Measurements from ENCODE around the gene SBF2. TPM values are rescaled to one million over a fixed set of nuclear protein-coding genes. Genes with fewer than 3 reads are reported as not detected.

Gene SBF2
- polyA plus RNA-seq, 1 experiment = 44.4 TPM

DNA sequence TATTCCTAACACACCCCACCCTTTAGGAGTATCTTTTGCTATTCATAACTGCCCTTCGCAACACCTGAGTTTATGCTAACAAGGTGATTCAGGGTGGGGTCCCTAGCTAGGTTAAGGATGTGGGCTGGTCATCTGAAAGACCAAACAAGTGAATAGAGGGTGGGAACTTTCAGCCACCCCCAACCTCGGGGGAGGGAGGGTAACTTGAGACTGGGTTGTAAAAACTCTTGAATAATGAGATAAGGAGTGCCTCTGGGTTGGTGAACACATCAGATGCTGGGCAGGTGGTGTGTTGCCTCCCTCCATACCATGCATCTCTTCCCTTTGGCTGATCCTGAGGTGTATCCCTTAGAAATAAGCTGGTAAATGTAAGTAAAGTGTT lies 518.6 kb downstream of the SBF2 start:
- TF ChIP-seq, protein P1, sequence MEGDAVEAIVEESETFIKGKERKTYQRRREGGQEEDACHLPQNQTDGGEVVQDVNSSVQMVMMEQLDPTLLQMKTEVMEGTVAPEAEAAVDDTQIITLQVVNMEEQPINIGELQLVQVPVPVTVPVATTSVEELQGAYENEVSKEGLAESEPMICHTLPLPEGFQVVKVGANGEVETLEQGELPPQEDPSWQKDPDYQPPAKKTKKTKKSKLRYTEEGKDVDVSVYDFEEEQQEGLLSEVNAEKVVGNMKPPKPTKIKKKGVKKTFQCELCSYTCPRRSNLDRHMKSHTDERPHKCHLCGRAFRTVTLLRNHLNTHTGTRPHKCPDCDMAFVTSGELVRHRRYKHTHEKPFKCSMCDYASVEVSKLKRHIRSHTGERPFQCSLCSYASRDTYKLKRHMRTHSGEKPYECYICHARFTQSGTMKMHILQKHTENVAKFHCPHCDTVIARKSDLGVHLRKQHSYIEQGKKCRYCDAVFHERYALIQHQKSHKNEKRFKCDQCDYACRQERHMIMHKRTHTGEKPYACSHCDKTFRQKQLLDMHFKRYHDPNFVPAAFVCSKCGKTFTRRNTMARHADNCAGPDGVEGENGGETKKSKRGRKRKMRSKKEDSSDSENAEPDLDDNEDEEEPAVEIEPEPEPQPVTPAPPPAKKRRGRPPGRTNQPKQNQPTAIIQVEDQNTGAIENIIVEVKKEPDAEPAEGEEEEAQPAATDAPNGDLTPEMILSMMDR (IDR thresholded peaks at IDR 0.05; ENCODE audit: low read depth, low read length) = no peak
- Histone ChIP-seq H3K4me3 (ENCODE audit: low read depth, low read length) (peak overlapping the region; percentile 50), H3K27ac (ENCODE audit: low read depth, low read length) (peak overlapping the region; percentile 82), H3K9me3 (ENCODE audit: control insufficient read depth, insufficient read depth, low read length) (no peaks in the 10 kb centered on the region), H3K27me3 (ENCODE audit: control insufficient read depth, insufficient read depth, low read length) (no peaks in the 10 kb centered on the region)
- POLR2A ChIA-PET = interaction anchor here (1.2 kb wide), 1 partner anchor 10 kb away, joined by 4 read pairs; no protein-coding TSS in a partner anchor
- DNase-seq (ENCODE audit: low read depth, low spot score) = no peak
- CTCF ChIA-PET = no interaction called here

- ChIA-PET CTCF (no interaction called here), POLR2A (interaction anchor here (0.7 to 1.2 kb wide), 2 partner anchors 10 to 16 kb away, joined by 3 to 4 read pairs; no protein-coding TSS in a partner anchor)
- Histone ChIP-seq H3K9me3 (ENCODE audit: control insufficient read depth, insufficient read depth, low read length) (no peaks in the 10 kb centered on the region), H3K27me3 (ENCODE audit: control insufficient read depth, insufficient read depth, low read length) (no peaks in the 10 kb centered on the region), H3K27ac (ENCODE audit: low read depth, low read length) (peak overlapping the region; percentile 82), H3K4me3 (ENCODE audit: low read depth, low read length) (peak overlapping the region; percentile 50; the same call in 1 of the 2 replicates)
- DNase-seq (ENCODE audit: low read depth, low spot score) = no peak
- TF ChIP-seq, protein P1 (IDR thresholded peaks at IDR 0.05; ENCODE audit: low read depth, low read length) = no peak
These were observed 519.2 kb downstream of the SBF2 start for GRCh38 chr11:9774591-9775397.

DNA sequence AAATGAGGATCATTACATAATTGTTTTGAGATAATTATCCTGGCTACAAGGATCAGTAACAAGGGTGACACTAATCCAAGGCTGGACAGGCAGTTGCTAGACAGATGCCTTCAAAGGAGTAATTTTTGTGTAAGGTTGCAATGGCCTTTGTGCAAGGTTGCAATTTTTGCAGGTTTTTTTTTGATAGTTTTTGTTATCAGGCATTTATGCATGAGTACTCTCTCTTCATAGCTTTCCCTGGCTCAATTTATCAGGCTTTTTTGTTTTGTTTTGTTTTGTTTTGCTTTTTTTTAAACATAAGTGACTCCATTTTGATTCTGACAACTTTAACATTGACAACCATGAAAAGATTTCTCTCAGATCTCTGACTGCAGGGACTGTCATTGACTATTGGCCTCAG lies 519.9 kb downstream of the SBF2 start:
- Histone ChIP-seq H3K9me3 (ENCODE audit: control insufficient read depth, insufficient read depth, low read length) (no peaks in the 10 kb centered on the region), H3K27ac (ENCODE audit: low read depth, low read length) (peak overlapping the region; percentile 82), H3K4me3 (ENCODE audit: low read depth, low read length) (no peak overlapping the region), H3K27me3 (ENCODE audit: control insufficient read depth, insufficient read depth, low read length) (no peaks in the 10 kb centered on the region)
- ChIA-PET CTCF (no interaction called here), POLR2A (no interaction called here)
- DNase-seq (ENCODE audit: low read depth, low spot score) = no peak
- TF ChIP-seq, protein P1 (IDR thresholded peaks at IDR 0.05; ENCODE audit: low read depth, low read length) = no peak

DNA sequence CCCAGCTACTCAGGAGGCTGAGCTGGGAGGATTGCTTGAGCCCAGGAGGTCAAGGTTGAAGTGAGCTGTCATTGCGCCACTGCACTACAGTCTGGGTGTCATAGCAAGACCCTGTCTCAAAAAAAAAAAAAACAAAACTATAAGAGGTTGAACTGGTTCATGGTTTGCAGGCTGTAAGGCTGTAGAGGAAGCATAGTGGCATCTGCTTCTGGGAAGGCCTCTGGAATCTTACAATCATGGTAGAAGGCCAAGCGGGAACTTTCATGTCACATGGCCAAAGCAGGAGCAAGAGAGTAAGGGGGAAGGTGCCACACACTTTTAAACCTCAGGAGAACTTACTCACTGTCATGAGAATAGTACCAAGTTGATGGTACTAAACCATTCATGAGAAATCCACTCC lies 520.5 kb downstream of the SBF2 start:
- ChIA-PET POLR2A (no interaction called here), CTCF (no interaction called here)
- Histone ChIP-seq H3K27me3 (ENCODE audit: control insufficient read depth, insufficient read depth, low read length) (no peaks in the 10 kb centered on the region), H3K27ac (ENCODE audit: low read depth, low read length) (peak overlapping the region; percentile 42), H3K4me3 (ENCODE audit: low read depth, low read length) (no peak overlapping the region), H3K9me3 (ENCODE audit: control insufficient read depth, insufficient read depth, low read length) (no peaks in the 10 kb centered on the region)
- TF ChIP-seq, protein P1 (IDR thresholded peaks at IDR 0.05; ENCODE audit: low read depth, low read length) = no peak
- no peak for DNase-seq (ENCODE audit: low read depth, low spot score)

GRCh38 chr11:9772218-9772617 lies 521.8 kb downstream of the SBF2 start:
- Histone ChIP-seq H3K27ac (ENCODE audit: low read depth, low read length) (no peak overlapping the region), H3K4me3 (ENCODE audit: low read depth, low read length) (no peak overlapping the region), H3K27me3 (ENCODE audit: control insufficient read depth, insufficient read depth, low read length) (no peaks in the 10 kb centered on the region), H3K9me3 (ENCODE audit: control insufficient read depth, insufficient read depth, low read length) (no peaks in the 10 kb centered on the region)
- no peak for DNase-seq (ENCODE audit: low read depth, low spot score)
- ChIA-PET CTCF (interaction anchor here (1.1 kb wide), 1 partner anchor 14 kb away, joined by 3 read pairs; no protein-coding TSS in a partner anchor), POLR2A (no interaction called here)
- TF ChIP-seq, protein P1 (IDR thresholded peaks at IDR 0.05; ENCODE audit: low read depth, low read length) = no peak

All from AG04450 (cell line).